ENCODE data around the gene ZNF613.
"Not testable (repeated sequence)": the region's sequence is repeated elsewhere in the genome, so short reads cannot be mapped to it uniquely, and the experiment has no call there.

ZNF613 gene

GRCh38 chr19:51944798-51945552 is 17.7 kb downstream of the ZNF613 start:
- DNase-seq (ENCODE audit: low read depth): no peak

GRCh38 chr19:51946602-51947001 is 19.3 kb downstream of the ZNF613 start:
- DNase-seq (ENCODE audit: low read depth): no peak

- peak; percentile 11 for DNase-seq (ENCODE audit: low read depth)
Measured at GRCh38 chr19:51948975-51949374, 21.7 kb downstream of the ZNF613 start.

- DNase-seq (ENCODE audit: low read depth): not testable (repeated sequence)
Measured at GRCh38 chr19:51957846-51958245, 30.6 kb downstream of the ZNF613 start.

- DNase-seq (ENCODE audit: low read depth): no peak
Measured at GRCh38 chr19:51959791-51960190, 32.5 kb downstream of the ZNF613 start.

- not testable (repeated sequence) for DNase-seq (ENCODE audit: low read depth)
Measured at GRCh38 chr19:51960621-51961233, 33.5 kb downstream of the ZNF613 start.

GRCh38 chr19:51965583-51965982 is 38.3 kb downstream of the ZNF613 start:
- DNase-seq (ENCODE audit: low read depth): no peak

GRCh38 chr19:51970718-51971117 is 43.4 kb downstream of the ZNF613 start:
- no peak for DNase-seq (ENCODE audit: low read depth)

- DNase-seq (ENCODE audit: low read depth): peak; percentile 12
Measured at GRCh38 chr19:51971624-51972023, 44.4 kb downstream of the ZNF613 start.

GRCh38 chr19:51975787-51976186 is 48.5 kb downstream of the ZNF613 start:
- not testable (repeated sequence) for DNase-seq (ENCODE audit: low read depth)

GRCh38 chr19:51976852-51977251 is 49.6 kb downstream of the ZNF613 start:
- no peak for DNase-seq (ENCODE audit: low read depth)

GRCh38 chr19:51977346-51977745 is 50.1 kb downstream of the ZNF613 start:
- DNase-seq (ENCODE audit: low read depth): no peak

- DNase-seq (ENCODE audit: low read depth): no peak
Measured at GRCh38 chr19:51978882-51979281, 51.6 kb downstream of the ZNF613 start.

- DNase-seq (ENCODE audit: low read depth): no peak
Measured at GRCh38 chr19:51980116-51980736, 53.0 kb downstream of the ZNF613 start.

- not testable (repeated sequence) for DNase-seq (ENCODE audit: low read depth)
Measured at GRCh38 chr19:51980926-51981325, 53.7 kb downstream of the ZNF613 start.

GRCh38 chr19:51983361-51983760 is 56.1 kb downstream of the ZNF613 start:
- no peak for DNase-seq (ENCODE audit: low read depth)

- peak; percentile 94 for DNase-seq (ENCODE audit: low read depth)
Measured at GRCh38 chr19:51986309-51987291, 59.3 kb downstream of the ZNF613 start, which contains the start of gene ZNF350. Gene ZNF350 (minus strand): TSS chr19:51986840. CDS start chr19:51974360, 12,480 bp downstream.

GRCh38 chr19:51993422-51993821 is 66.2 kb downstream of the ZNF613 start:
- DNase-seq (ENCODE audit: low read depth): no peak

- DNase-seq (ENCODE audit: low read depth): no peak
Measured at GRCh38 chr19:51994048-51994644, 66.9 kb downstream of the ZNF613 start.

Data from stromal cell of bone marrow (primary cell).